GM18505 (cell line): ENCODE results near the gene KASH5.

Source experiments
- ATAC-seq: cut with Tn5 transposase; IDR thresholded peaks from one replicate; pipeline ENCODE4 v1.9.1; 2021; ENCODE audit not compliant: unreplicated experiment
- POLR2A ChIP-seq: IDR thresholded peaks from 4 replicates; pipeline ENCODE4 v1.6.1; 2011; ENCODE audit warnings: borderline replicate concordance; ENCODE audit not compliant: insufficient read depth, insufficient read length; ENCODE audit errors: extremely low read depth

Gene KASH5

GRCh38 chr19:49411681-49412326 is 23.8 kb downstream of the KASH5 start:
- TF ChIP-seq POLR2A: no peak
- ATAC-seq: no peak

GRCh38 chr19:49413348-49413747 is 25.3 kb downstream of the KASH5 start:
- ATAC-seq: no peak

GRCh38 chr19:49414256-49414655 is 26.2 kb downstream of the KASH5 start:
- no peak for TF ChIP-seq POLR2A
- no peak for ATAC-seq

More at GRCh38 chr19:49413348-49413747, 25.3 kb downstream of the KASH5 start:
- no peak for TF ChIP-seq POLR2A

- ATAC-seq: no peak
- TF ChIP-seq POLR2A: no peak
These were observed 27.2 kb downstream of the KASH5 start for GRCh38 chr19:49415102-49415809.

GRCh38 chr19:49415810-49416200 is 27.8 kb downstream of the KASH5 start:
- ATAC-seq: no peak
- TF ChIP-seq POLR2A: no peak

GRCh38 chr19:49417088-49417487 is 29.0 kb downstream of the KASH5 start:
- no peak for TF ChIP-seq POLR2A
- ATAC-seq: no peak

GRCh38 chr19:49418511-49418910 is 30.5 kb downstream of the KASH5 start:
- no peak for TF ChIP-seq POLR2A
- ATAC-seq: no peak

- no peak for ATAC-seq
- no peak for TF ChIP-seq POLR2A
These were observed 31.1 kb downstream of the KASH5 start for GRCh38 chr19:49419173-49419572.

- TF ChIP-seq POLR2A: no peak
- ATAC-seq: no peak
These were observed 32.2 kb downstream of the KASH5 start for GRCh38 chr19:49420227-49420626.

- no peak for TF ChIP-seq POLR2A
- ATAC-seq: no peak
These were observed 33.2 kb downstream of the KASH5 start for GRCh38 chr19:49421039-49421877.

GRCh38 chr19:49421878-49422202 is 33.8 kb downstream of the KASH5 start:
- TF ChIP-seq POLR2A: no peak
- no peak for ATAC-seq

GRCh38 chr19:49422407-49423070 is 34.5 kb downstream of the KASH5 start:
- ATAC-seq: no peak
- no peak for TF ChIP-seq POLR2A
